GM12872 (cell line): ENCODE data around the gene DDX1.

Experiments
- TF ChIP-seq, protein P1 (sequence below): IDR thresholded peaks from 3 replicates; pipeline ENCODE4 v1.5.1; 2011; ENCODE audit warnings: low read depth, mild to moderate bottlenecking, low read length, moderate library complexity; ENCODE audit not compliant: insufficient read depth

DDX1 gene

DNA sequence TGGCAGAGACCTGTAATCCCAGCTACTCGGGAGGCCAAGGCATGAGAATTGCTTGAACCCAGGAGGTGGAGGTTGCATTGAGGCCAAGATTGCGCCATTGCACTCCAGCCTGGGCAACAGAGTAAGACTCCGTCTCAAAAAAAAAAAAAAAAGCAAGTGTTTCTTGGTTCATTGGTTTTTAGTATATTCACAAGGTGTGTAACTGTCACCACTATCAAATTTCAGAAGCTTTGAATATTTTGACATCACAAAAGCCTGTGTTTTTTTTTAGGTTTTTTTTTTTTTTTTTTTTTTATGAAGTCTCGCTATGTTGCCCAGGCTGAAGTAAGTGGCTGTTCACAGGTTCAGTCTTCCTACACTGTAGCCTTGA is 16.7 kb downstream of the DDX1 start:
- TF ChIP-seq, protein P1, sequence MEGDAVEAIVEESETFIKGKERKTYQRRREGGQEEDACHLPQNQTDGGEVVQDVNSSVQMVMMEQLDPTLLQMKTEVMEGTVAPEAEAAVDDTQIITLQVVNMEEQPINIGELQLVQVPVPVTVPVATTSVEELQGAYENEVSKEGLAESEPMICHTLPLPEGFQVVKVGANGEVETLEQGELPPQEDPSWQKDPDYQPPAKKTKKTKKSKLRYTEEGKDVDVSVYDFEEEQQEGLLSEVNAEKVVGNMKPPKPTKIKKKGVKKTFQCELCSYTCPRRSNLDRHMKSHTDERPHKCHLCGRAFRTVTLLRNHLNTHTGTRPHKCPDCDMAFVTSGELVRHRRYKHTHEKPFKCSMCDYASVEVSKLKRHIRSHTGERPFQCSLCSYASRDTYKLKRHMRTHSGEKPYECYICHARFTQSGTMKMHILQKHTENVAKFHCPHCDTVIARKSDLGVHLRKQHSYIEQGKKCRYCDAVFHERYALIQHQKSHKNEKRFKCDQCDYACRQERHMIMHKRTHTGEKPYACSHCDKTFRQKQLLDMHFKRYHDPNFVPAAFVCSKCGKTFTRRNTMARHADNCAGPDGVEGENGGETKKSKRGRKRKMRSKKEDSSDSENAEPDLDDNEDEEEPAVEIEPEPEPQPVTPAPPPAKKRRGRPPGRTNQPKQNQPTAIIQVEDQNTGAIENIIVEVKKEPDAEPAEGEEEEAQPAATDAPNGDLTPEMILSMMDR: no peak

- TF ChIP-seq, protein P1: no peak
These were observed 17.8 kb downstream of the DDX1 start for GRCh38 chr2:15609341-15610042.

GRCh38 chr2:15610430-15610952 is 18.8 kb downstream of the DDX1 start:
- TF ChIP-seq, protein P1: no peak

- TF ChIP-seq, protein P1: no peak
These were observed 22.2 kb downstream of the DDX1 start for GRCh38 chr2:15613736-15614429.

GRCh38 chr2:15614545-15615300 is 23.1 kb downstream of the DDX1 start:
- TF ChIP-seq, protein P1: no peak

DNA sequence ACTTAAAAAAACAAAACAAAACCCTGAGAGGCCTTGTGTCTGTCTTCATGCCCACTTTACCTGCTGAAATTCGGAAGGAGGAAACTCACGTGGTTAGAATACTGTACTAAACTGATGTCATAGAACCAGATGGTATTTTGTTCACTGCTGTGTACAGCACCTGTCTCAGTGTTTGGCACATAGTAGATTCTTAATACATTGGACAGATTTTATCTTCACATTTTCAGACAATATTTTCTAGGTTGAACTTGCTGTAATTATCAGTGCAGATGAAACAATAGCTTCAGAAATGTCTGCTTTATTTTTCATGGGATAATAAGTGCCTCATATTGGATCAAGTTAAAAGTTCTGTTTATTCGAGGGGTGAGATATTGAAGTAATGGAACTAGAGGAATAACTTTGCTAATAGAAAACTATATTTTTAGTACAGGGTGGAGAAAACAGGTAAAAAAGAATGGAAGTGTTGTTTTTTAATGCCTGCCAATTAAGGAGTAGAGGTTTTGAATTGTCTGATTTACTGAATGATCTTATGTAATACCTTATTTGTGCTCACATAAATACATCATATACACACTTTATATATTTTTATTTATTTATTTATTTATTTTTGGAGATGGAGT is 23.7 kb downstream of the DDX1 start:
- TF ChIP-seq, protein P1: no peak

GRCh38 chr2:15616429-15616828 is 24.8 kb downstream of the DDX1 start:
- TF ChIP-seq, protein P1: no peak
